HL-60/S4 treated with phorbol 12-myristate 13-acetate at 8.2 ng/mL for 4 days and 3 days (cell line): Measurements from ENCODE around the gene INS.

ENCODE experiments used
- in situ Hi-C: fragments of 300-500 bp; cut with MboI; formaldehyde crosslinking; loops from 2 replicates; pipeline ENCODE4 v1.15.0; 2022; ENCODE audit warnings: low sequenced_read_pairs

Gene INS

GRCh38 chr11:2199466-2200341 lies 38.7 kb upstream of the INS start:
- in situ Hi-C loops, result loop anchor here (25.0 kb wide), 1 partner anchor 213 kb away; the partner anchor contains the start of gene TSSC4

- in situ Hi-C loops, result loop anchor here (25.0 kb wide), 1 partner anchor 214 kb away; the partner anchor contains the start of gene TSSC4
These were observed 37.8 kb upstream of the INS start for GRCh38 chr11:2198621-2199365.

- in situ Hi-C loops, result loop anchor here (25.0 kb wide), 1 partner anchor 214 kb away; the partner anchor contains the start of gene TSSC4
These were observed 36.9 kb upstream of the INS start for GRCh38 chr11:2197771-2198520.

- in situ Hi-C loops, result loop anchor here (25.0 kb wide), 1 partner anchor 215 kb away; the partner anchor contains the start of gene TSSC4
These were observed 36.2 kb upstream of the INS start for GRCh38 chr11:2196970-2197770.

- in situ Hi-C loops, result loop anchor here (25.0 kb wide), 1 partner anchor 217 kb away; the partner anchor contains the start of gene TSSC4
These were observed 34.7 kb upstream of the INS start for GRCh38 chr11:2195756-2196088.

GRCh38 chr11:2194877-2195755 lies 34.1 kb upstream of the INS start:
- in situ Hi-C loops, result loop anchor here (25.0 kb wide), 1 partner anchor 217 kb away; the partner anchor contains the start of gene TSSC4

- in situ Hi-C loops, result loop anchor here (25.0 kb wide), 1 partner anchor 218 kb away; the partner anchor contains the start of gene TSSC4
These were observed 33.0 kb upstream of the INS start for GRCh38 chr11:2193888-2194595.

GRCh38 chr11:2193099-2193887 lies 32.3 kb upstream of the INS start:
- in situ Hi-C loops, result loop anchor here (25.0 kb wide), 1 partner anchor 219 kb away; the partner anchor contains the start of gene TSSC4

GRCh38 chr11:2192435-2192834 lies 31.4 kb upstream of the INS start:
- in situ Hi-C loops, result loop anchor here (25.0 kb wide), 1 partner anchor 220 kb away; the partner anchor contains the start of gene TSSC4

- in situ Hi-C loops, result loop anchor here (25.0 kb wide), 1 partner anchor 220 kb away; the partner anchor contains the start of gene TSSC4
These were observed 30.9 kb upstream of the INS start for GRCh38 chr11:2191883-2192282.

- in situ Hi-C loops, result loop anchor here (25.0 kb wide), 1 partner anchor 221 kb away; the partner anchor contains the start of gene TSSC4
These were observed 29.9 kb upstream of the INS start for GRCh38 chr11:2190657-2191471.

GRCh38 chr11:2189938-2190656 lies 29.1 kb upstream of the INS start:
- in situ Hi-C loops, result loop anchor here (25.0 kb wide), 1 partner anchor 222 kb away; the partner anchor contains the start of gene TSSC4

- in situ Hi-C loops, result loop anchor here (25.0 kb wide), 1 partner anchor 224 kb away; the partner anchor contains the start of gene TSSC4
These were observed 27.7 kb upstream of the INS start for GRCh38 chr11:2188745-2189144.

- in situ Hi-C loops, result loop anchor here (25.0 kb wide), 1 partner anchor 225 kb away; the partner anchor contains the start of gene TSSC4
These were observed 26.3 kb upstream of the INS start for GRCh38 chr11:2187280-2187707.

GRCh38 chr11:2186669-2187279 lies 25.8 kb upstream of the INS start:
- in situ Hi-C loops, result loop anchor here (25.0 kb wide), 1 partner anchor 226 kb away; the partner anchor contains the start of gene TSSC4
